ENCODE measurements around the gene SLC7A6. TPM values are rescaled to one million over a fixed set of nuclear protein-coding genes. Genes with fewer than 3 reads are reported as not detected.

Gene SLC7A6
- total RNA-seq, 4 donors from 2014 or later, result 20.6 to 145 (median 31.4) TPM

- Histone ChIP-seq H3K27me3 (no peaks in the 10 kb centered on the region), H3K9me3 (no peaks in the 10 kb centered on the region), H3K4me1 (peaks cover 4 to 12% (median 6%) of the 10 kb centered on the region in 4 donors), H3K36me3 (peaks cover 0 to 16% (median 6%) of the 10 kb centered on the region in 4 donors), H3K27ac (peak overlapping the region in 3 of 4 donors; percentile 0 to 46 (median 13)), H3K4me3 (no peak overlapping the region)
- TF ChIP-seq CTCF (IDR thresholded peaks at IDR 0.05) (no peak), POLR2AphosphoS5 (IDR thresholded peaks at IDR 0.05) (no peak), POLR2A (IDR thresholded peaks at IDR 0.05) (no peak), EP300 (IDR thresholded peaks at IDR 0.05; ENCODE audit: low read depth) (no peak)
- in situ Hi-C loops (cut with MboI; ENCODE audit: low pct_ligation_motif_present in 1 of 4, low pct_unique_long_range_greater_than_20kb in 1 of 4, low sequenced_read_pairs in 3 of 4), result loop anchor here in 1 of 4 donors (10.0 kb wide), 1 partner anchor 72 kb away; no protein-coding TSS in a partner anchor
- no peak for DNase-seq
- 86% methylated on average over 5 of the region's 5 CpGs; no CpG with 5 or more reads in 1 of the 2 donors for WGBS, 2 donors (ENCODE audit: low coverage in 1 of 2)
- intact Hi-C loops (cut with DNase I; ENCODE audit: low total_unique reads), result no loop called here
Measured at GRCh38 chr16:68252383-68252782, 11.9 kb upstream of the SLC7A6 start.

GRCh38 chr16:68253721-68254120 lies 10.6 kb upstream of the SLC7A6 start:
- 91 to 94% methylated on average over 3 to 4 of the region's 4 CpGs for WGBS, 2 donors (ENCODE audit: low coverage in 1 of 2)
- no peak overlapping the region for H3K27ac ChIP-seq
- no peaks in the 10 kb centered on the region for H3K9me3 ChIP-seq
- no peaks in the 10 kb centered on the region for H3K27me3 ChIP-seq
- H3K4me3 ChIP-seq, result no peak overlapping the region
- intact Hi-C loops (cut with DNase I; ENCODE audit: low total_unique reads) (no loop called here), in situ Hi-C loops (cut with MboI; ENCODE audit: low pct_ligation_motif_present in 1 of 4, low pct_unique_long_range_greater_than_20kb in 1 of 4, low sequenced_read_pairs in 3 of 4) (loop anchor here in 1 of 4 donors (10.0 kb wide), 1 partner anchor 71 kb away; no protein-coding TSS in a partner anchor)
- peaks cover 9 to 20% (median 18%) of the 10 kb centered on the region in 4 donors for H3K4me1 ChIP-seq
- TF ChIP-seq EP300 (IDR thresholded peaks at IDR 0.05; ENCODE audit: low read depth), result no peak
- no peak for TF ChIP-seq CTCF (IDR thresholded peaks at IDR 0.05)
- TF ChIP-seq POLR2A (IDR thresholded peaks at IDR 0.05), result no peak
- TF ChIP-seq POLR2AphosphoS5 (IDR thresholded peaks at IDR 0.05), result no peak
- peaks cover 0 to 16% (median 6%) of the 10 kb centered on the region in 4 donors for H3K36me3 ChIP-seq
- no peak for DNase-seq

GRCh38 chr16:68255712-68256111 lies 8.6 kb upstream of the SLC7A6 start:
- no peaks in the 10 kb centered on the region for H3K9me3 ChIP-seq
- WGBS, 2 donors (ENCODE audit: low coverage in 1 of 2), result 93% methylated on average over 18 of the region's 18 CpGs; no CpG with 5 or more reads in 1 of the 2 donors
- no peak overlapping the region for H3K27ac ChIP-seq
- H3K36me3 ChIP-seq, result peaks cover 0 to 23% (median 6%) of the 10 kb centered on the region in 4 donors
- TF ChIP-seq POLR2A (IDR thresholded peaks at IDR 0.05) (no peak), EP300 (IDR thresholded peaks at IDR 0.05; ENCODE audit: low read depth) (no peak), POLR2AphosphoS5 (IDR thresholded peaks at IDR 0.05) (no peak), CTCF (IDR thresholded peaks at IDR 0.05) (no peak)
- intact Hi-C loops (cut with DNase I; ENCODE audit: low total_unique reads) (no loop called here), in situ Hi-C loops (cut with MboI; ENCODE audit: low pct_ligation_motif_present in 1 of 4, low pct_unique_long_range_greater_than_20kb in 1 of 4, low sequenced_read_pairs in 3 of 4) (loop anchor here in 3 of 4 donors (5.0 to 10.0 kb wide), 2 partner anchors 69 to 77 kb away; no protein-coding TSS in a partner anchor)
- no peak for DNase-seq
- no peaks in the 10 kb centered on the region for H3K27me3 ChIP-seq
- no peak overlapping the region for H3K4me3 ChIP-seq
- H3K4me1 ChIP-seq, result peaks cover 9 to 23% (median 18%) of the 10 kb centered on the region in 4 donors

- Histone ChIP-seq H3K36me3 (peaks cover 0 to 23% (median 5%) of the 10 kb centered on the region in 4 donors), H3K9me3 (no peaks in the 10 kb centered on the region), H3K4me3 (no peak overlapping the region), H3K27ac (peak overlapping the region; percentile 84 to 88 (median 88)), H3K27me3 (no peaks in the 10 kb centered on the region), H3K4me1 (peaks cover 9 to 30% (median 18%) of the 10 kb centered on the region in 4 donors)
- in situ Hi-C loops (cut with MboI; ENCODE audit: low pct_ligation_motif_present in 1 of 4, low pct_unique_long_range_greater_than_20kb in 1 of 4, low sequenced_read_pairs in 3 of 4) (loop anchor here in 3 of 4 donors (5.0 to 10.0 kb wide), 2 partner anchors 67 to 75 kb away; no protein-coding TSS in a partner anchor), intact Hi-C loops (cut with DNase I; ENCODE audit: low total_unique reads) (no loop called here)
- no peak for TF ChIP-seq CTCF (IDR thresholded peaks at IDR 0.05)
- TF ChIP-seq EP300 (IDR thresholded peaks at IDR 0.05; ENCODE audit: low read depth), result no peak
- TF ChIP-seq POLR2A (IDR thresholded peaks at IDR 0.05), result no peak
- TF ChIP-seq POLR2AphosphoS5 (IDR thresholded peaks at IDR 0.05), result no peak
- WGBS, 2 donors (ENCODE audit: low coverage in 1 of 2), result 53% methylated on average over 6 of the region's 6 CpGs; no CpG with 5 or more reads in 1 of the 2 donors
- peak; percentile 63 for DNase-seq
Measured at GRCh38 chr16:68257251-68257905, 6.9 kb upstream of the SLC7A6 start.

Data from transverse colon (tissue), 4 donors.